K562 (cell line): ENCODE results near the gene AGMO. TPM values are rescaled to one million over a fixed set of nuclear protein-coding genes. Genes with fewer than 3 reads are reported as not detected.

Source experiments
- ATAC-seq: fragments of 200-7000 bp; cut with Tn5 transposase; 3 replicates; pipeline ENCODE4 v1.9.1; 2020; ENCODE audit warnings: moderate library complexity
- BruUV-seq: library from RNA; stranded (reverse); fragments of 400-500 nt; replicated peaks from 2 replicates; lab custom pipeline; 2021; lab: Mats Ljungman, UMichigan
- CTCF ChIA-PET: fragments of 300-600 bp; formaldehyde crosslinking; extraction: SDS; loops from one replicate; lab custom pipeline; 2021; ENCODE audit warnings: low intra/inter-chr PET ratio; lab: Yijun Ruan, JAX
- POLR2A ChIA-PET: fragments of 300-600, 350-650 bp; sonication (Branson Sonifier 250); formaldehyde crosslinking; extraction: SDS; loops from one replicate; lab custom pipeline; 2021; ENCODE audit warnings: antibody characterized with exemption, inconsistent platforms; lab: Yijun Ruan, JAX
- DNase-seq, 4 experiments: peaks; one replicate each; pipeline versions ENCODE4 v3.0.0 to v3.0.0-alpha.2; 2011 to 2018; ENCODE audit warnings: low spot score in 3 of 4, mixed read lengths in 3 of 4; ENCODE audit errors: extremely low read depth in 1 of 4
- FAIRE-seq: peaks from 2 replicates; lab custom pipeline; 2011; peaks lifted over from hg19 to GRCh38; lab: Jason Lieb, UNC
- H2AFZ ChIP-seq: 2 replicates; pipeline ENCODE4 v1.6.0; 2011; ENCODE audit warnings: low read depth, low read length, control low read depth, inconsistent platforms
- H3K27ac ChIP-seq: fragments of 200-600 bp; 3 replicates; pipeline ENCODE4 v1.8.0; 2011; ENCODE audit warnings: low read depth, mild to moderate bottlenecking, control low read depth, inconsistent platforms, low read length, moderate library complexity, mixed read lengths; ENCODE audit errors: extremely low read depth
- H3K27me3 ChIP-seq, 2 experiments: fragments of 300-600 bp in 1 of 2; 2 replicates in 1 of 2; 3 replicates in 1 of 2; pipeline versions ENCODE4 v1.6.0 to v1.8.0; 2011; ENCODE audit warnings: inconsistent platforms in 2 of 2, low read length in 2 of 2, mild to moderate bottlenecking in 1 of 2, mixed read lengths in 1 of 2, moderate library complexity in 1 of 2; ENCODE audit not compliant: control insufficient read depth in 2 of 2, insufficient read depth in 2 of 2
- H3K36me3 ChIP-seq: fragments of 300-600 bp; 3 replicates; pipeline ENCODE4 v1.8.0; 2011; ENCODE audit warnings: mild to moderate bottlenecking, low read length, inconsistent platforms; ENCODE audit not compliant: control insufficient read depth, insufficient read depth
- H3K4me1 ChIP-seq, 2 experiments: fragments of 200-600 bp in 1 of 2; replicated peaks in 1 of 2; 2 replicates in 1 of 2; 3 replicates in 1 of 2; pipeline versions ENCODE4 v1.5.1 to v1.8.0; 2011; ENCODE audit warnings: inconsistent platforms in 2 of 2, low read length in 2 of 2, mild to moderate bottlenecking in 1 of 2, mixed read lengths in 1 of 2, moderate library complexity in 1 of 2; ENCODE audit not compliant: control insufficient read depth in 2 of 2, insufficient read depth in 2 of 2
- H3K4me2 ChIP-seq: 2 replicates; pipeline ENCODE4 v1.6.1; 2011; ENCODE audit warnings: low read length, control low read depth, inconsistent platforms, mixed read lengths; ENCODE audit not compliant: insufficient read depth
- H3K4me3 ChIP-seq: fragments of 200-600 bp; sonication (generic), shearing (Covaris generic); 2 replicates; pipeline ENCODE4 v1.5.1; 2016; ENCODE audit warnings: control low read depth, inconsistent platforms
- H3K79me2 ChIP-seq: fragments of 200-600 bp; 3 replicates; pipeline ENCODE4 v1.8.0; 2011; ENCODE audit warnings: low read length, inconsistent platforms; ENCODE audit not compliant: control insufficient read depth, insufficient read depth
- H3K9ac ChIP-seq, 2 experiments: 2 replicates each; pipeline versions ENCODE4 v1.6.0 to v1.6.1; 2011; ENCODE audit warnings: low read depth in 2 of 2, low read length in 2 of 2, control low read depth in 1 of 2, inconsistent platforms in 1 of 2, mild to moderate bottlenecking in 1 of 2, mixed read lengths in 1 of 2; ENCODE audit not compliant: insufficient read depth in 1 of 2
- H3K9me1 ChIP-seq: one replicate; pipeline ENCODE4 v1.6.0; 2011; ENCODE audit warnings: inconsistent platforms, mild to moderate bottlenecking, low read length, moderate library complexity; ENCODE audit not compliant: control insufficient read depth, insufficient read depth
- H3K9me3 ChIP-seq: replicated peaks from 2 replicates; pipeline ENCODE4 v1.5.1; 2011; ENCODE audit warnings: low read depth, low read length, inconsistent platforms; ENCODE audit not compliant: control insufficient read depth, insufficient read depth
- H4K20me1 ChIP-seq: replicated peaks from 2 replicates; pipeline ENCODE4 v1.6.1; 2011; ENCODE audit warnings: low read length, inconsistent platforms, mixed read lengths; ENCODE audit not compliant: control insufficient read depth, insufficient read depth
- EGR1 ChIP-seq: fragments of 450-650 bp; conservative IDR thresholded peaks from 2 replicates; pipeline ENCODE4 v1.6.1; 2017; ENCODE audit warnings: mild to moderate bottlenecking
- L3MBTL2 ChIP-seq: fragments of 450-650 bp; IDR thresholded peaks from 2 replicates; pipeline ENCODE4 v1.6.1; 2016; ENCODE audit warnings: mild to moderate bottlenecking, moderate library complexity
- RB1 ChIP-seq: fragments of 450-650 bp; IDR thresholded peaks from 2 replicates; pipeline ENCODE4 v1.6.1; 2017; ENCODE audit warnings: low read depth, mild to moderate bottlenecking
- SMARCB1 ChIP-seq: IDR thresholded peaks from 2 replicates; pipeline ENCODE4 v1.6.1; 2011; ENCODE audit warnings: improper control_type of control experiment, low read depth; ENCODE audit not compliant: insufficient read length
- WGBS: fragments of 100-300 bp; shearing (Covaris generic); methylation state at CpG from one replicate; pipeline ENCODE4 v1.1.6; 2016; ENCODE audit warnings: low coverage, mixed read lengths; ENCODE audit not compliant: insufficient coverage; ENCODE audit errors: missing lambda C conversion rate; 5-methylcytosine and 5-hydroxymethylcytosine counted together
- in situ Hi-C: fragments of 300-500 bp; cut with MboI; formaldehyde crosslinking; loops from 4 replicates; pipeline ENCODE4 v1.15.0; 2018; ENCODE audit warnings: inconsistent platforms, mixed read lengths
- intact Hi-C: fragments of 100-400 bp; cut with micrococcal nuclease; formaldehyde crosslinking; loops from 2 replicates; pipeline ENCODE4 v1.14.2; 2022
- polyA plus RNA-seq, 8 experiments: library from polyadenylated mRNA; depleted of rRNA in 4 of 8; stranded (reverse) in 5 of 8; unstranded in 3 of 8; fragments of >200 nt; fragmentation: Nextera tagmentation in 2 of 8; fragmentation: Illumina TruSeq in 1 of 8; extraction: Ambion mirVana in 2 of 8; extraction: Trizol in 1 of 8; gene quantifications; 2 replicates each; pipeline versions ENCODE4 v1.2.1 to v1.2.3, GENCODE V29; 2011 to 2014; ENCODE audit warnings: inconsistent platforms in 1 of 8, missing spikeins in 1 of 8
- total RNA-seq, 7 experiments: library from RNA; depleted of rRNA in 6 of 7; stranded (reverse); fragments of >200 nt in 6 of 7; fragmentation: Illumina TruSeq in 2 of 7; extraction: Trizol in 2 of 7; gene quantifications; 2 replicates each; pipeline versions ENCODE4 v1.2.1 to v1.2.3, GENCODE V29; 2011 to 2021; ENCODE audit warnings: low replicate concordance in 1 of 7
- TF ChIP-seq, protein P1 (sequence below): IDR thresholded peaks from 2 replicates; pipeline ENCODE4 v1.6.1; 2014; ENCODE audit warnings: antibody characterized with exemption
- TF ChIP-seq, protein P2 (sequence below), 2 experiments: fragments of 450-650 bp in 1 of 2; sonication (generic) in 1 of 2; formaldehyde crosslinking in 1 of 2; IDR thresholded peaks; 2 replicates each; pipeline versions ENCODE4 v1.7.1 to v1.9.0; 2016 to 2022; ENCODE audit warnings: inconsistent platforms in 1 of 2, mild to moderate bottlenecking in 1 of 2, missing genetic modification reagents in 1 of 2
- TF ChIP-seq, protein P3 (sequence below): IDR thresholded peaks from 2 replicates; pipeline ENCODE4 v1.6.1; 2012; ENCODE audit warnings: low read depth, low read length, improper control_type of control experiment, borderline replicate concordance
- TF ChIP-seq, protein P4 (sequence below), 3 experiments: fragments of 200-800 bp in 1 of 3; sonication (Bioruptor generic) in 1 of 3; sonication (generic) in 1 of 3; formaldehyde crosslinking in 1 of 3; IDR thresholded peaks; 2 replicates each; pipeline versions ENCODE4 v1.6.1 to v1.8.0; 2016 to 2022; ENCODE audit warnings: mild to moderate bottlenecking in 2 of 3, missing compliant biosample characterization in 2 of 3, missing genetic modification characterization in 2 of 3, missing genetic modification reagents in 1 of 3

The AGMO gene
- total and polyA plus RNA-seq, 9 of the 15 experiments (the other 6 are each of a cell fraction or from before 2014, with no cell fraction given), result 0.30 to 1.4 (median 0.69) TPM; not detected in 1

DNA sequence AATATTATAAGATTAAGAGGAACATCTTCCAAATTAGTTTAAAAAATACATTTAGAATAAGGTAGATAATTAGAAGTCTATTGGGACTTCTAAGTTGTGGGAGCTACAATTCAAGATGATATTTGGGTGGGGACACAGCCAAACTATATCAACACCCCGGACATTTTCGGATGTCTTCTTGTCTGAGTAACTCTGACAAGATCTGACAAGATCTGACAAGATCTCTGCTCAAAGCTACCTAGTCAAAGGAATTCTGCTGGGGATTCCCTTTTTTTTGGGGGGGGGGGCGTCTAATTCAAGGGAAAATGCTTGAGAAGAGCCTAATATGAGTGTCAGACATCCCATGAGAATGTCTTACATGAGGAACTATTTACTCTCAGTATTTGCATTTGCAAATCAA, 5.2 kb upstream of the AGMO start:
- Histone ChIP-seq H3K27me3 (no peaks in the 10 kb centered on the region), H3K36me3 (no peaks in the 10 kb centered on the region), H2AFZ (no peak overlapping the region), H3K4me1 (no peaks in the 10 kb centered on the region), H3K4me3 (no peak overlapping the region), H3K27ac (no peak overlapping the region), H4K20me1 (no peaks in the 10 kb centered on the region), H3K79me2 (no peaks in the 10 kb centered on the region), H3K9me1 (no peaks in the 10 kb centered on the region), H3K9me3 (0 out of 2 replicates have a peak, but pooled peaks cover 2% of the 10 kb centered on the region), H3K9ac (no peak overlapping the region), H3K4me2 (no peak overlapping the region)
- no peak for FAIRE-seq
- intact Hi-C loops (no loop called here), in situ Hi-C loops (no loop called here)
- no TSS peak for BruUV-seq
- ChIA-PET CTCF (interaction anchor here (0.6 kb wide), 1 partner anchor 13 kb away, joined by 4 read pairs; no protein-coding TSS in a partner anchor), POLR2A (no interaction called here)
- DNase-seq, result no peak
- ATAC-seq, result no peak
- 0% methylated on average over 3 of the region's 3 CpGs for WGBS
- TF ChIP-seq SMARCB1 (no peak), RB1 (no peak), L3MBTL2 (no peak), EGR1 (no peak)
- TF ChIP-seq, protein P1, sequence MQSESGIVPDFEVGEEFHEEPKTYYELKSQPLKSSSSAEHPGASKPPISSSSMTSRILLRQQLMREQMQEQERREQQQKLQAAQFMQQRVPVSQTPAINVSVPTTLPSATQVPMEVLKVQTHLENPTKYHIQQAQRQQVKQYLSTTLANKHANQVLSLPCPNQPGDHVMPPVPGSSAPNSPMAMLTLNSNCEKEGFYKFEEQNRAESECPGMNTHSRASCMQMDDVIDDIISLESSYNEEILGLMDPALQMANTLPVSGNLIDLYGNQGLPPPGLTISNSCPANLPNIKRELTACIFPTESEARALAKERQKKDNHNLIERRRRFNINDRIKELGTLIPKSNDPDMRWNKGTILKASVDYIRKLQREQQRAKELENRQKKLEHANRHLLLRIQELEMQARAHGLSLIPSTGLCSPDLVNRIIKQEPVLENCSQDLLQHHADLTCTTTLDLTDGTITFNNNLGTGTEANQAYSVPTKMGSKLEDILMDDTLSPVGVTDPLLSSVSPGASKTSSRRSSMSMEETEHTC, result no peak
- TF ChIP-seq, protein P2, sequence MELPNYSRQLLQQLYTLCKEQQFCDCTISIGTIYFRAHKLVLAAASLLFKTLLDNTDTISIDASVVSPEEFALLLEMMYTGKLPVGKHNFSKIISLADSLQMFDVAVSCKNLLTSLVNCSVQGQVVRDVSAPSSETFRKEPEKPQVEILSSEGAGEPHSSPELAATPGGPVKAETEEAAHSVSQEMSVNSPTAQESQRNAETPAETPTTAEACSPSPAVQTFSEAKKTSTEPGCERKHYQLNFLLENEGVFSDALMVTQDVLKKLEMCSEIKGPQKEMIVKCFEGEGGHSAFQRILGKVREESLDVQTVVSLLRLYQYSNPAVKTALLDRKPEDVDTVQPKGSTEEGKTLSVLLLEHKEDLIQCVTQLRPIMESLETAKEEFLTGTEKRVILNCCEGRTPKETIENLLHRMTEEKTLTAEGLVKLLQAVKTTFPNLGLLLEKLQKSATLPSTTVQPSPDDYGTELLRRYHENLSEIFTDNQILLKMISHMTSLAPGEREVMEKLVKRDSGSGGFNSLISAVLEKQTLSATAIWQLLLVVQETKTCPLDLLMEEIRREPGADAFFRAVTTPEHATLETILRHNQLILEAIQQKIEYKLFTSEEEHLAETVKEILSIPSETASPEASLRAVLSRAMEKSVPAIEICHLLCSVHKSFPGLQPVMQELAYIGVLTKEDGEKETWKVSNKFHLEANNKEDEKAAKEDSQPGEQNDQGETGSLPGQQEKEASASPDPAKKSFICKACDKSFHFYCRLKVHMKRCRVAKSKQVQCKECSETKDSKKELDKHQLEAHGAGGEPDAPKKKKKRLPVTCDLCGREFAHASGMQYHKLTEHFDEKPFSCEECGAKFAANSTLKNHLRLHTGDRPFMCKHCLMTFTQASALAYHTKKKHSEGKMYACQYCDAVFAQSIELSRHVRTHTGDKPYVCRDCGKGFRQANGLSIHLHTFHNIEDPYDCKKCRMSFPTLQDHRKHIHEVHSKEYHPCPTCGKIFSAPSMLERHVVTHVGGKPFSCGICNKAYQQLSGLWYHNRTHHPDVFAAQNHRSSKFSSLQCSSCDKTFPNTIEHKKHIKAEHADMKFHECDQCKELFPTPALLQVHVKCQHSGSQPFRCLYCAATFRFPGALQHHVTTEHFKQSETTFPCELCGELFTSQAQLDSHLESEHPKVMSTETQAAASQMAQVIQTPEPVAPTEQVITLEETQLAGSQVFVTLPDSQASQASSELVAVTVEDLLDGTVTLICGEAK (IDR thresholded peaks at IDR 0.05), result no peak
- TF ChIP-seq, protein P2 (CRISPR knock-in tag; IDR thresholded peaks at IDR 0.05), result no peak
- TF ChIP-seq, protein P3, sequence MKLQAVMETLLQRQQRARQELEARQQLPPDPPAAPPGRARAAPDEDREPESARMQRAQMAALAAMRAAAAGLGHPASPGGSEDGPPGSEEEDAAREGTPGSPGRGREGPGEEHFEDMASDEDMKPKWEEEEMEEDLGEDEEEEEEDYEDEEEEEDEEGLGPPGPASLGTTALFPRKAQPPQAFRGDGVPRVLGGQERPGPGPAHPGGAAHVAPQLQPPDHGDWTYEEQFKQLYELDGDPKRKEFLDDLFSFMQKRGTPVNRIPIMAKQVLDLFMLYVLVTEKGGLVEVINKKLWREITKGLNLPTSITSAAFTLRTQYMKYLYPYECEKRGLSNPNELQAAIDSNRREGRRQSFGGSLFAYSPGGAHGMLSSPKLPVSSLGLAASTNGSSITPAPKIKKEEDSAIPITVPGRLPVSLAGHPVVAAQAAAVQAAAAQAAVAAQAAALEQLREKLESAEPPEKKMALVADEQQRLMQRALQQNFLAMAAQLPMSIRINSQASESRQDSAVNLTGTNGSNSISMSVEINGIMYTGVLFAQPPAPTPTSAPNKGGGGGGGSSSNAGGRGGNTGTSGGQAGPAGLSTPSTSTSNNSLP, result no peak
- TF ChIP-seq, protein P4, sequence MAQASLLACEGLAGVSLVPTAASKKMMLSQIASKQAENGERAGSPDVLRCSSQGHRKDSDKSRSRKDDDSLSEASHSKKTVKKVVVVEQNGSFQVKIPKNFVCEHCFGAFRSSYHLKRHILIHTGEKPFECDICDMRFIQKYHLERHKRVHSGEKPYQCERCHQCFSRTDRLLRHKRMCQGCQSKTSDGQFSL (CRISPR knock-in tag; IDR thresholded peaks at IDR 0.05), result no peak
- TF ChIP-seq, protein P4 (tag; IDR thresholded peaks at IDR 0.05), result no peak
